Loucy (cell line): ENCODE results near the gene DENR.
A peak's percentile ranks its signal among the peaks of the same experiment; 100 is the strongest.

Source experiments
- H2AFZ ChIP-seq: fragments of 200-600 bp; sonication (generic); 2 replicates; pipeline ENCODE4 v1.6.0; 2016; ENCODE audit warnings: antibody characterized with exemption, mild to moderate bottlenecking, low read length, moderate library complexity
- H3F3A ChIP-seq: fragments of 200-600 bp; 2 replicates; pipeline ENCODE4 v1.6.0; 2016; ENCODE audit warnings: antibody characterized with exemption, low read depth, mild to moderate bottlenecking
- H3K27me3 ChIP-seq: fragments of 200-600 bp; sonication (generic); 2 replicates; pipeline ENCODE4 v1.6.1; 2014; ENCODE audit warnings: low read length, mild to moderate bottlenecking; ENCODE audit not compliant: insufficient read depth, poor library complexity, severe bottlenecking
- H3K36me3 ChIP-seq: fragments of 200-600 bp; sonication (generic); 2 replicates; pipeline ENCODE4 v1.6.1; 2016; ENCODE audit warnings: low read length; ENCODE audit not compliant: insufficient read depth
- H3K4me1 ChIP-seq: fragments of 200-600 bp; sonication (generic); 2 replicates; pipeline ENCODE4 v1.5.1; 2014; ENCODE audit warnings: low read length, mild to moderate bottlenecking; ENCODE audit not compliant: insufficient read depth, poor library complexity, severe bottlenecking
- H3K4me2 ChIP-seq: fragments of 200-600 bp; sonication (generic); 2 replicates; pipeline ENCODE4 v1.6.0; 2014; ENCODE audit warnings: antibody characterized with exemption, low read length, low read depth, mild to moderate bottlenecking; ENCODE audit not compliant: poor library complexity, severe bottlenecking
- H3K4me3 ChIP-seq: fragments of 200-600 bp; sonication (generic); 2 replicates; pipeline ENCODE4 v1.5.1; 2014; ENCODE audit warnings: low read length, mild to moderate bottlenecking, mixed read lengths; ENCODE audit not compliant: poor library complexity, severe bottlenecking
- H3K79me2 ChIP-seq: fragments of 200-600 bp; sonication (generic); 2 replicates; pipeline ENCODE4 v1.6.1; 2014; ENCODE audit warnings: low read length; ENCODE audit not compliant: insufficient read depth
- H3K9ac ChIP-seq: fragments of 200-600 bp; sonication (generic); 2 replicates; pipeline ENCODE4 v1.6.0; 2014; ENCODE audit warnings: mild to moderate bottlenecking, low read depth, low read length, moderate library complexity; ENCODE audit not compliant: poor library complexity, severe bottlenecking
- H3K9me2 ChIP-seq: fragments of 200-600 bp; sonication (generic); replicated peaks from 2 replicates; pipeline ENCODE4 v1.6.1; 2016; ENCODE audit warnings: low read depth, low read length, mixed read lengths
- H3K9me3 ChIP-seq: fragments of 200-600 bp; sonication (generic); 2 replicates; pipeline ENCODE4 v1.6.1; 2014; ENCODE audit warnings: mild to moderate bottlenecking, antibody characterized with exemption, low read length, low read depth; ENCODE audit not compliant: insufficient read depth
- H4K20me1 ChIP-seq: fragments of 200-600 bp; sonication (generic); 2 replicates; pipeline ENCODE4 v1.6.0; 2014; ENCODE audit warnings: antibody characterized with exemption, low read length, mild to moderate bottlenecking; ENCODE audit not compliant: insufficient read depth, poor library complexity, severe bottlenecking
- EZH2phosphoT487 ChIP-seq: fragments of 200-600 bp; IDR thresholded peaks from 2 replicates; pipeline ENCODE4 v1.6.1; 2018; ENCODE audit warnings: antibody characterized with exemption, mild to moderate bottlenecking, moderate library complexity, borderline replicate concordance
- TF ChIP-seq, protein P1 (sequence below): fragments of 200-600 bp; sonication (generic); conservative IDR thresholded peaks from 2 replicates; pipeline ENCODE4 v1.5.1; 2014; ENCODE audit warnings: mild to moderate bottlenecking, antibody characterized with exemption, low read length

DENR gene

DNA sequence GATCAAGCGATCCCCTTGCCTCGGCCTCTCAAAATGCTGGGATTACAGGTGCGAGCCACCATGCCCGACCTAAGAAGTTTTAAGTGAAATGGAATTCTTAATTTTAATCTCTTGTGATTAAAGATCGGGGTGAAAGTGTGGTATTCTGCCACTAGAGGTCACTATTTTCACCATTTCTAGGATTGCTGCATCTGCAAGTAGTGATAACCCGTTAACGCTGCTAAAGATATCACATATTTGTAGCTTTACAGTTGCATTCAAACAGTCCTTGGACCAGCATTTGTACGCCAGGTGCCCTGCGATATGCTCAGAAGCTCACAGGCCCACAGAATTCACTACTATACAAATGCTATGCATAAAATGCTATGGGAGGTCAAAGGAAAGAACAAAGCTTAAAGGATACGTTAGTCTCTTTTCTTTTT is 41.1 kb downstream of the DENR start:
- Histone ChIP-seq H3K4me3 (no peak overlapping the region), H3K27me3 (no peaks in the 10 kb centered on the region), H4K20me1 (no peaks in the 10 kb centered on the region), H2AFZ (no peak overlapping the region), H3K4me2 (no peak overlapping the region), H3K4me1 (no peaks in the 10 kb centered on the region), H3K9ac (no peak overlapping the region), H3K9me2 (no peaks in the 10 kb centered on the region), H3K9me3 (no peaks in the 10 kb centered on the region), H3F3A (no peaks in the 10 kb centered on the region), H3K79me2 (no peaks in the 10 kb centered on the region), H3K36me3 (no peaks in the 10 kb centered on the region)
- TF ChIP-seq, protein P1, sequence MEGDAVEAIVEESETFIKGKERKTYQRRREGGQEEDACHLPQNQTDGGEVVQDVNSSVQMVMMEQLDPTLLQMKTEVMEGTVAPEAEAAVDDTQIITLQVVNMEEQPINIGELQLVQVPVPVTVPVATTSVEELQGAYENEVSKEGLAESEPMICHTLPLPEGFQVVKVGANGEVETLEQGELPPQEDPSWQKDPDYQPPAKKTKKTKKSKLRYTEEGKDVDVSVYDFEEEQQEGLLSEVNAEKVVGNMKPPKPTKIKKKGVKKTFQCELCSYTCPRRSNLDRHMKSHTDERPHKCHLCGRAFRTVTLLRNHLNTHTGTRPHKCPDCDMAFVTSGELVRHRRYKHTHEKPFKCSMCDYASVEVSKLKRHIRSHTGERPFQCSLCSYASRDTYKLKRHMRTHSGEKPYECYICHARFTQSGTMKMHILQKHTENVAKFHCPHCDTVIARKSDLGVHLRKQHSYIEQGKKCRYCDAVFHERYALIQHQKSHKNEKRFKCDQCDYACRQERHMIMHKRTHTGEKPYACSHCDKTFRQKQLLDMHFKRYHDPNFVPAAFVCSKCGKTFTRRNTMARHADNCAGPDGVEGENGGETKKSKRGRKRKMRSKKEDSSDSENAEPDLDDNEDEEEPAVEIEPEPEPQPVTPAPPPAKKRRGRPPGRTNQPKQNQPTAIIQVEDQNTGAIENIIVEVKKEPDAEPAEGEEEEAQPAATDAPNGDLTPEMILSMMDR, result peak; percentile 81
- TF ChIP-seq EZH2phosphoT487, result no peak

GRCh38 chr12:122795807-122796206 is 43.2 kb downstream of the DENR start:
- H3K9ac ChIP-seq, result no peak overlapping the region
- H3F3A ChIP-seq, result no peaks in the 10 kb centered on the region
- no peaks in the 10 kb centered on the region for H3K27me3 ChIP-seq
- no peaks in the 10 kb centered on the region for H3K36me3 ChIP-seq
- no peak overlapping the region for H3K4me3 ChIP-seq
- H4K20me1 ChIP-seq, result no peaks in the 10 kb centered on the region
- H3K9me2 ChIP-seq, result no peaks in the 10 kb centered on the region
- H3K4me1 ChIP-seq, result peaks cover 2% of the 10 kb centered on the region
- no peak overlapping the region for H3K4me2 ChIP-seq
- no peaks in the 10 kb centered on the region for H3K79me2 ChIP-seq
- H3K9me3 ChIP-seq, result no peaks in the 10 kb centered on the region
- TF ChIP-seq, protein P1, result no peak
- no peak for TF ChIP-seq EZH2phosphoT487
- no peak overlapping the region for H2AFZ ChIP-seq

- H3K27me3 ChIP-seq, result no peaks in the 10 kb centered on the region
- no peak overlapping the region for H2AFZ ChIP-seq
- peaks cover 2% of the 10 kb centered on the region for H3K4me1 ChIP-seq
- no peaks in the 10 kb centered on the region for H3F3A ChIP-seq
- TF ChIP-seq EZH2phosphoT487, result no peak
- TF ChIP-seq, protein P1, result no peak
- no peaks in the 10 kb centered on the region for H4K20me1 ChIP-seq
- no peaks in the 10 kb centered on the region for H3K9me2 ChIP-seq
- H3K4me2 ChIP-seq, result no peak overlapping the region
- no peaks in the 10 kb centered on the region for H3K36me3 ChIP-seq
- H3K4me3 ChIP-seq, result no peak overlapping the region
- H3K9ac ChIP-seq, result no peak overlapping the region
- H3K9me3 ChIP-seq, result no peaks in the 10 kb centered on the region
- H3K79me2 ChIP-seq, result no peaks in the 10 kb centered on the region
Observed at GRCh38 chr12:122799641-122800243, 47.1 kb downstream of the DENR start.
